Measurements from ENCODE around the gene AGAP5.
"Not testable (repeated sequence)": the region's sequence is repeated elsewhere in the genome, so short reads cannot be mapped to it uniquely, and the experiment has no call there.

AGAP5 gene

DNA sequence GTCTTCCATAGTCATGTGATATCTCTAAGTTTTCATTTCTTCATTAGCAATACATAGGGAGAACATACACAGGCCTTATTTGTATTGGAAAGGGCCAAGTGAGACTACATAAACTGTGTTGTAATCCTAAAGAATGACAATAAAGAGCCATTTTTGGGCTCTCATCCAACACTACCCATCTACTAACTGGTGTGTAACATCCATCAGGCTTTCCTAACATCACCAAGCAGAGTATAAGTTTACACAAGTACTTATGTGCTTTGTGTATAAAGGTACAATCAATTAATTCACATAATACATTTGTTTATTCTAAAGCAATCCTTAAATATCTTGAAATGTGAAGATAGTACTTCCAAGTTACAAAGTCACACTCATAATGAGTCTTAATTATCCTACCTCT is 2.6 kb downstream of the AGAP5 start:
- not testable (repeated sequence) for H3K9me3 ChIP-seq (ENCODE audit: control insufficient read depth, low read length); H3K4me3 ChIP-seq (ENCODE audit: insufficient read depth, low read depth, low read length, poor library complexity, severe bottlenecking); H3K27me3 ChIP-seq (replicated peaks; ENCODE audit: control insufficient read depth, insufficient read depth, low read length, poor library complexity, severe bottlenecking); H3K4me1 ChIP-seq (ENCODE audit: control insufficient read depth, insufficient read depth, low read length, poor library complexity, severe bottlenecking); H3K36me3 ChIP-seq (ENCODE audit: control insufficient read depth, insufficient read depth, low read length); DNase-seq; H3K27ac ChIP-seq (ENCODE audit: insufficient read depth, low read length, poor library complexity, severe bottlenecking)

DNA sequence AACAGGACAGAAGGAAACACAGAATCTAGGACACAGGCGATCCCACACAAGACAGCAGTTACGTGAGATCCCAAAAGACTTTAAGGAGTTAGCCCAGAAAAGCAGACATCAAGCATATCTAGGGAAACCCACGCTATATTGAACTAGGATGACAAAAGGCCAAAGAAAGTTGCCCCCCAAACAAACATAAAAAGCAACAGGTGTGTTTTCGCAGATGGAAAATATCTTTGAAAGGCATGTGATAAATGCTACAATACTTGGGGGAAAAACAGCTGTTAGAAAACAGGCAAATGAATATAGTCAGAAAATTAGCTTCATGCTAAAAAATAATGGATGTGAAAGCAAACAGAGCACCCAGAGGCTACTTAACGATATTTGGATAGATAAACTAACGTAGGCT is 7.2 kb downstream of the AGAP5 start:
- H3K4me1 ChIP-seq (ENCODE audit: control insufficient read depth, insufficient read depth, low read length, poor library complexity, severe bottlenecking); H3K27me3 ChIP-seq (replicated peaks; ENCODE audit: control insufficient read depth, insufficient read depth, low read length, poor library complexity, severe bottlenecking); H3K9me3 ChIP-seq (ENCODE audit: control insufficient read depth, low read length); H3K27ac ChIP-seq (ENCODE audit: insufficient read depth, low read length, poor library complexity, severe bottlenecking); H3K4me3 ChIP-seq (ENCODE audit: insufficient read depth, low read depth, low read length, poor library complexity, severe bottlenecking); DNase-seq; H3K36me3 ChIP-seq (ENCODE audit: control insufficient read depth, insufficient read depth, low read length): not testable (repeated sequence)

DNA sequence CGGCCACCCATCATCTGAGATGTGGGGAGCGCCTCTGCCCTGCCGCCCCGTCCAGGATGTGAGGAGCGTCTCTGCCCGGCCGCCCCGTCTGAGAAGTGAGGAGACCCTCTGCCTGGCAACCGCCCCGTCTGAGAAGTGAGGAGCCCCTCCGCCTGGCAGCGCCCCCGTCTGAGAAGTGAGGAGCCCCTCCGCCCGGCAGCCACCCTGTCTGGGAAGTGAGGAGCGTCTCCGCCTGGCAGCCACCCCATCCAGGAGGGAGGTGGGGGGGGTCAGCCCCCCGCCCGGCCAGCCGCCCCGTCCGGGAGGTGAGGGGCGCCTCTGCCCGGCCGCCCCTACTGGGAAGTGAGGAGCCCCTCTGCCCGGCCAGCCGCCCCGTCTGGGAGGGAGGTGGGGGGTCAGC is 8.3 kb downstream of the AGAP5 start:
- H3K9me3 ChIP-seq (ENCODE audit: control insufficient read depth, low read length); H3K4me3 ChIP-seq (ENCODE audit: insufficient read depth, low read depth, low read length, poor library complexity, severe bottlenecking); H3K4me1 ChIP-seq (ENCODE audit: control insufficient read depth, insufficient read depth, low read length, poor library complexity, severe bottlenecking); H3K36me3 ChIP-seq (ENCODE audit: control insufficient read depth, insufficient read depth, low read length); H3K27ac ChIP-seq (ENCODE audit: insufficient read depth, low read length, poor library complexity, severe bottlenecking); DNase-seq; H3K27me3 ChIP-seq (replicated peaks; ENCODE audit: control insufficient read depth, insufficient read depth, low read length, poor library complexity, severe bottlenecking): not testable (repeated sequence)

DNA sequence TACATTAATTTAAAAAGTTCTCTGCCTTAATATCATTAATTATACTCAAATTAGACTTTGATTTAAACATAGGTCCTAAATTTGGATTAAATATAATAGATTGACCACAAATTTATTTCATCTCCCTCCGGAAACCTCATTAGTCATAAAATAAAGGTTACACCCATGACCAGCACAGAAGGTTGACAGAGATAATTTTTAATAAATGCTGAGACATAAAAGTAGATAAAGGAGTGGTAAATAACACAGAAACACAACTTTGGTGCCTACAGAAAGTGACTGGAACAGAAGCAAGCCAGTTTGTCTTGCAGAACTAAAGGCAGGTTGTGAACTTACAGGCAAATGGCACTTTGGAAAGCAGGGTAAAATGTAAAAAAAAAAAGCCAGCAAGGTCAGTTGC is 10.3 kb downstream of the AGAP5 start:
- not testable (repeated sequence) for H3K27me3 ChIP-seq (replicated peaks; ENCODE audit: control insufficient read depth, insufficient read depth, low read length, poor library complexity, severe bottlenecking); H3K36me3 ChIP-seq (ENCODE audit: control insufficient read depth, insufficient read depth, low read length); H3K9me3 ChIP-seq (ENCODE audit: control insufficient read depth, low read length); H3K4me3 ChIP-seq (ENCODE audit: insufficient read depth, low read depth, low read length, poor library complexity, severe bottlenecking); DNase-seq; H3K4me1 ChIP-seq (ENCODE audit: control insufficient read depth, insufficient read depth, low read length, poor library complexity, severe bottlenecking); H3K27ac ChIP-seq (ENCODE audit: insufficient read depth, low read length, poor library complexity, severe bottlenecking)

DNA sequence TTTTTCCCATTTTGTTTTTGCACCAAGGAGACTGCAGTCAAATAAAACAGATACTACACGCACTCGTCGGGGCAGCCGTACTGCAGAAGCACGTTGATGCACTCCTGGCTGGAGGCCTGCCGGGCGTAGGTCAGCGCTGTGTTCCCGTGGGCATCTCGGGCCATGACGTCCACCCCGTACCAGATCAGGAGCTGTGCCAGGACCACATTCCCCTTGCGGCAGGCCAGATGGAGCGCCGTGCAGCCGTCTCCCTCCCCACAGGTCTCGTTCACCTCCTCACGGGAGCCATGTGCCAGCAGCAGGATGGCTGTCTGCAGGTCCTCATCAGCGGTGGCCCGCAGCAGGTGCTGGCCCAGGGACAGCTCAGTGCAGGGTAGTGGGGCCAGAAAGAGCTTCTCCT is 23.4 kb downstream of the AGAP5 start:
- H3K27ac ChIP-seq (ENCODE audit: insufficient read depth, low read length, poor library complexity, severe bottlenecking); H3K4me1 ChIP-seq (ENCODE audit: control insufficient read depth, insufficient read depth, low read length, poor library complexity, severe bottlenecking); H3K9me3 ChIP-seq (ENCODE audit: control insufficient read depth, low read length); H3K4me3 ChIP-seq (ENCODE audit: insufficient read depth, low read depth, low read length, poor library complexity, severe bottlenecking); H3K27me3 ChIP-seq (replicated peaks; ENCODE audit: control insufficient read depth, insufficient read depth, low read length, poor library complexity, severe bottlenecking); H3K36me3 ChIP-seq (ENCODE audit: control insufficient read depth, insufficient read depth, low read length); DNase-seq: not testable (repeated sequence)

DNA sequence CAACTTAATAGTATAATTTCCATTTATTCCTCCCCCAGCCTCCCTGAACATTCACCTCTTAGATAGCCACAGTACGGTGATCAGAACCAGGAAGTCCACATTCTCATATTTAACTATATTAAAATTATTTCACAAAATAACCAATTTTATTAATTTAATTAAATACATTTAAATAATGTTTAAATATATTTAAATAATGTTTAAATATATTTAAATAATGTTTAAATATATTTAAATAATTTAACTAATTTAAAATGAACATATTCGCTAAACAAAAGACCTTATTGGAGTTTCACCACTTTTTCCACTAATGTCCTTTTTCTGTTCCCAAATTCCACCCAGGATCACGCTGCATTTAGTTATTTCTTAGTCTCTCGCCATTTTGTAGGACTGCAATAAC is 29.5 kb downstream of the AGAP5 start:
- H3K27me3 ChIP-seq (replicated peaks; ENCODE audit: control insufficient read depth, insufficient read depth, low read length, poor library complexity, severe bottlenecking); H3K27ac ChIP-seq (ENCODE audit: insufficient read depth, low read length, poor library complexity, severe bottlenecking); H3K9me3 ChIP-seq (ENCODE audit: control insufficient read depth, low read length); H3K36me3 ChIP-seq (ENCODE audit: control insufficient read depth, insufficient read depth, low read length); H3K4me3 ChIP-seq (ENCODE audit: insufficient read depth, low read depth, low read length, poor library complexity, severe bottlenecking); H3K4me1 ChIP-seq (ENCODE audit: control insufficient read depth, insufficient read depth, low read length, poor library complexity, severe bottlenecking); DNase-seq: not testable (repeated sequence)

DNA sequence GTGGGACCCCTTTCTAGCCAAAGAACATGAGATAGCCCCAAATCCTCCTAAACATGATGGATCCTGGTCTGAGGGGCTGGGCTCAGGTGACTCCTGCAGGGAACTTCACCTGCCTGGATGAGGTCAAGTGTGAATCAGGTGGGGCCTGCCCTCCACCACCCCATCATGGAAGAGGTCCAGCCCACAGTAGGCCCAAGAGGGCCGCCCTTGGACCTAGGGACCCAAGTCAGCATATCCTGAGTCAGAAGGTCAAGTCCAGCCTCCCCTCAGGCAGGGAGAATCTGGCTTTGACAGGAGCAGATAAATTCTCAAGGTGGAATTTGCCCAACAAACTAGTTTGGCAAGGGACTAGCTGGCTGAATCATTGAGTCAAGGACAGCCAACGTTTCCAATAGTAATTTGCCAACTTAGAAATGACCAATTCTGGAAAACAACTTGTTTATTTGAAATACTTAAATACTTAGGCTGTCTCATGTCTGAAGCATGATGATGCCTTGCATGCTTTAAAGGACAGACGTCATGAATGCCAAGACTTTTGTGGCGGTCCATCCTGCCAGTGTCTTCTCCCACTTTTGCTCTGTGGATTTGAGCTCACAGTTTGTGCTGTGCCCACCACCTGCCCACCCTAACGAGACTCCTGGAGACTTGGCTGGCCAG is 31.6 kb downstream of the AGAP5 start:
- not testable (repeated sequence) for H3K9me3 ChIP-seq (ENCODE audit: control insufficient read depth, low read length); H3K27me3 ChIP-seq (replicated peaks; ENCODE audit: control insufficient read depth, insufficient read depth, low read length, poor library complexity, severe bottlenecking); DNase-seq; H3K27ac ChIP-seq (ENCODE audit: insufficient read depth, low read length, poor library complexity, severe bottlenecking); H3K4me1 ChIP-seq (ENCODE audit: control insufficient read depth, insufficient read depth, low read length, poor library complexity, severe bottlenecking); H3K4me3 ChIP-seq (ENCODE audit: insufficient read depth, low read depth, low read length, poor library complexity, severe bottlenecking); H3K36me3 ChIP-seq (ENCODE audit: control insufficient read depth, insufficient read depth, low read length)

DNA sequence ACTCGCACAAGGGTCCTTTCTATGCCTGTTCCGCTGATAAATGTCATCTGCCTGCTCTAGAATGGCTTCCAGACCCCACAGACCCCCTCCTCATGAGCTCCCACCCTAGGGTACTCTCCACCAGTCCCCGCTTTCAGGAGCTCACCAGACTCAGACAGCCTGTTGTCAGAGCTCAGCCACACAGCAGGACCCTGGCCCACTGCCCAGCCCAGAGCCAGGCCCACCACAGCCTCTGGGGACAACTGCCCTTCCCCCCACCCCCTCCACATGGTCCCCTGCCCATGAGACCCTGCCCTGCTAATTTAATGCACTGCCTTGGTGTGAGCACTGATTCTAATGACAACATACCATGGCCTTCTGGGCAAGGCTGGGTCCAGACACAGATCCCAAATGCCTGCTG is 32.3 kb downstream of the AGAP5 start:
- not testable (repeated sequence) for H3K9me3 ChIP-seq (ENCODE audit: control insufficient read depth, low read length); H3K4me1 ChIP-seq (ENCODE audit: control insufficient read depth, insufficient read depth, low read length, poor library complexity, severe bottlenecking)

DNA sequence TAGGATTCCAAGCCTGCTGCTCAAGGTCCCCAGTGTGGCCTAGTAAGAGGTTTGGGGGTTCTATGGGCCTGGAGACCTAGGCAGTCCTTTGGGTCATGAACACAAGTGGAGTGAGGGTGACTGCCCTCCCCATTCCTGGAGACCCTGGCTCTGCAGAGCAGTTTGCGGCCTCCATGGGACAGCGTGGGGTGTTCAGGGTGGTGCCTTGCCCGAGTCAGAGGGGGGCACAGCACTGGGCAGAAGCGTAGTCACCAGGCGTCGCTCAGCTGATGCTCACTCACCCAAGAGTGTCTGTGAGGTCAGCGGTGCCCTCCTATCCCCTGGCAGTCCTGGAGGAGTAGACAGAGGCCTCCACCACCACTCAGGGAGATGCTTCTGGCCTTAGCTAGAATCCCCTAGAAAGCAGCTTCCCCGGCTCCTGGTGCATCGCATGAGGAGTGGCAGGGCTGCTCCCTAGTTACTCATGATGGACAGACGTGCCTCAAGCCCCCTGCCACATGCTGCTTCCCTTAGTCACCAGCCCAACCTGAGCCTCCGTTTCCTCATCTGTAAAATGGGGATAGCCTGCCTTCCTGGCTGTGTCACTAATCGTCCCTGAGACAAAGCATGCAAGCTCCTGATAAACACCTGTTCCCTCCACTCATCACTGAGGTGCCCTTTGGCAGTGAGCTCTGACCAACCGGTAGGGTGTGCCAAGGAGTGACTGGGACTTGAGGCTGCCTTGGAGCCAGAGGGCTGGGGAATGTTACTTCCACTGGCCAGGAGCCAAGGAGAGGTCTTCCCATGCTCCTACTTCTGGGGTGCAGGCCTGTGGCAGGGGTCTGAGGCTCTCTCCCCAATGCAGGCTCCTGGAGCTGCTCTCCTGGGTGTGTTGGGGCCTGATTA is 33.5 kb downstream of the AGAP5 start:
- H3K36me3 ChIP-seq (ENCODE audit: control insufficient read depth, insufficient read depth, low read length); H3K27me3 ChIP-seq (replicated peaks; ENCODE audit: control insufficient read depth, insufficient read depth, low read length, poor library complexity, severe bottlenecking); H3K9me3 ChIP-seq (ENCODE audit: control insufficient read depth, low read length); H3K4me1 ChIP-seq (ENCODE audit: control insufficient read depth, insufficient read depth, low read length, poor library complexity, severe bottlenecking); DNase-seq; H3K27ac ChIP-seq (ENCODE audit: insufficient read depth, low read length, poor library complexity, severe bottlenecking); H3K4me3 ChIP-seq (ENCODE audit: insufficient read depth, low read depth, low read length, poor library complexity, severe bottlenecking): not testable (repeated sequence)

More for the DNA sequence above, 32.3 kb downstream of the AGAP5 start:
- not testable (repeated sequence) for H3K27ac ChIP-seq (ENCODE audit: insufficient read depth, low read length, poor library complexity, severe bottlenecking); DNase-seq; H3K27me3 ChIP-seq (replicated peaks; ENCODE audit: control insufficient read depth, insufficient read depth, low read length, poor library complexity, severe bottlenecking); H3K36me3 ChIP-seq (ENCODE audit: control insufficient read depth, insufficient read depth, low read length); H3K4me3 ChIP-seq (ENCODE audit: insufficient read depth, low read depth, low read length, poor library complexity, severe bottlenecking)

DNA sequence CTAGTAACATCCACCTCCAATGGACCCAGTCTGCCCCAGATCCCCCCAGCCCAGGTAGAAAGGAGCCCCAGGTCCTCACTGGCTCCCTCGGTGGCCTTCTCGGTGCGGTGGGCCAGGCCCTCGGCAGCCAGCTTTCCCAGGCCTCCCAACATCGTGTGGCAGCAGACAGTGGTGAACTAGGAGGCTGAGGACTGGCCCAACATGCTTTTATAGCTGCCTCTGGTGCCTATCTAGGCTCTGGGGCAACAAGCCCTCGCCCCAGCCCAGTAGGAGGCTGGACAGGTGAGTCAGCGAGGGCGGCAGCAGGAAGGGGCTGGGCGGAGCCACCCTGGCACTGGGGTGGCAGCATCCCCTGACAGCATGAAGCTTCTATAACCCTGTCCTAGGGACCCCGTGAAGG is 34.3 kb downstream of the AGAP5 start:
- not testable (repeated sequence) for H3K27ac ChIP-seq (ENCODE audit: insufficient read depth, low read length, poor library complexity, severe bottlenecking); H3K27me3 ChIP-seq (replicated peaks; ENCODE audit: control insufficient read depth, insufficient read depth, low read length, poor library complexity, severe bottlenecking)

More for the DNA sequence above, 34.3 kb downstream of the AGAP5 start:
- not testable (repeated sequence) for DNase-seq; H3K4me3 ChIP-seq (ENCODE audit: insufficient read depth, low read depth, low read length, poor library complexity, severe bottlenecking); H3K9me3 ChIP-seq (ENCODE audit: control insufficient read depth, low read length); H3K4me1 ChIP-seq (ENCODE audit: control insufficient read depth, insufficient read depth, low read length, poor library complexity, severe bottlenecking); H3K36me3 ChIP-seq (ENCODE audit: control insufficient read depth, insufficient read depth, low read length)

Data from effector memory CD4-positive, alpha-beta T cell (primary cell).